Astrocyte (in vitro differentiated cells and primary cell): Measurements from ENCODE around the gene COMMD1. TPM values are rescaled to one million over a fixed set of nuclear protein-coding genes. Genes with fewer than 3 reads are reported as not detected.

Source experiments
- DNase-seq: peaks from one replicate; pipeline ENCODE4 v3.0.0-alpha.2; 2010; ENCODE audit warnings: low read depth
- FAIRE-seq: peaks from 2 replicates; lab custom pipeline; 2011; peaks lifted over from hg19 to GRCh38; lab: Jason Lieb, UNC
- H2AFZ ChIP-seq: 2 replicates; pipeline ENCODE4 v1.6.0; 2012; ENCODE audit warnings: low read depth, low read length, inconsistent platforms
- H3K27ac ChIP-seq: 2 replicates; pipeline ENCODE4 v1.5.1; 2011; ENCODE audit warnings: low read depth, low read length, inconsistent platforms
- H3K27me3 ChIP-seq: 2 replicates; pipeline ENCODE4 v1.6.0; 2011; ENCODE audit warnings: low read length, inconsistent platforms; ENCODE audit not compliant: insufficient read depth
- H3K36me3 ChIP-seq: 2 replicates; pipeline ENCODE4 v1.5.1; 2011; ENCODE audit warnings: low read length, inconsistent platforms; ENCODE audit not compliant: insufficient read depth
- H3K4me1 ChIP-seq: 2 replicates; pipeline ENCODE4 v1.5.1; 2011; ENCODE audit warnings: low read length, inconsistent platforms; ENCODE audit not compliant: insufficient read depth
- H3K4me2 ChIP-seq: 2 replicates; pipeline ENCODE4 v1.6.0; 2012; ENCODE audit warnings: low read length, inconsistent platforms
- H3K4me3 ChIP-seq: 2 replicates; pipeline ENCODE4 v1.5.1; 2011; ENCODE audit warnings: low read depth, mild to moderate bottlenecking, low read length, inconsistent platforms; ENCODE audit not compliant: insufficient read depth
- H3K79me2 ChIP-seq: 2 replicates; pipeline ENCODE4 v1.6.0; 2012; ENCODE audit warnings: mild to moderate bottlenecking, low read length, inconsistent platforms; ENCODE audit not compliant: insufficient read depth
- H3K9ac ChIP-seq: 2 replicates; pipeline ENCODE4 v1.6.0; 2012; ENCODE audit warnings: mild to moderate bottlenecking, low read length, inconsistent platforms
- H3K9me3 ChIP-seq: 2 replicates; pipeline ENCODE4 v1.5.1; 2012; ENCODE audit warnings: low read depth, mild to moderate bottlenecking, low read length, inconsistent platforms; ENCODE audit not compliant: insufficient read depth
- H4K20me1 ChIP-seq: 2 replicates; pipeline ENCODE4 v1.6.0; 2012; ENCODE audit warnings: low read length, inconsistent platforms; ENCODE audit not compliant: insufficient read depth
- H3K27ac Mint-ChIP-seq: one replicate; pipeline ENCODE4 v1.8.0; 2021; ENCODE audit warnings: mild to moderate bottlenecking, mixed read lengths; ENCODE audit not compliant: unreplicated experiment
- H3K27me3 Mint-ChIP-seq: one replicate; pipeline ENCODE4 v1.8.0; 2021; ENCODE audit warnings: low read depth, mixed read lengths; ENCODE audit not compliant: unreplicated experiment
- H3K36me3 Mint-ChIP-seq: one replicate; pipeline ENCODE4 v1.8.0; 2021; ENCODE audit warnings: low read depth, mixed read lengths; ENCODE audit not compliant: unreplicated experiment
- H3K4me1 Mint-ChIP-seq: one replicate; pipeline ENCODE4 v1.8.0; 2021; ENCODE audit warnings: low read depth, mixed read lengths; ENCODE audit not compliant: unreplicated experiment
- H3K4me3 Mint-ChIP-seq: one replicate; pipeline ENCODE4 v1.8.0; 2021; ENCODE audit warnings: mild to moderate bottlenecking, moderate library complexity, mixed read lengths; ENCODE audit not compliant: unreplicated experiment
- H3K9me3 Mint-ChIP-seq: one replicate; pipeline ENCODE4 v1.8.0; 2021; ENCODE audit warnings: mild to moderate bottlenecking, mixed read lengths; ENCODE audit not compliant: unreplicated experiment
- EZH2 ChIP-seq: IDR thresholded peaks from 2 replicates; pipeline ENCODE4 v1.6.1; 2012; ENCODE audit warnings: mild to moderate bottlenecking, low read length, inconsistent platforms; ENCODE audit not compliant: insufficient read depth
- total RNA-seq: library from RNA; stranded (reverse); gene quantifications from 2 replicates; pipeline ENCODE4 v1.2.1, GENCODE V29; 2021
- TF ChIP-seq, protein P1 (sequence below): IDR thresholded peaks from 2 replicates; pipeline ENCODE4 v1.5.1; 2011; ENCODE audit warnings: low read depth, mild to moderate bottlenecking, inconsistent platforms, low read length, moderate library complexity; ENCODE audit not compliant: insufficient read depth

The COMMD1 gene
- total RNA-seq, 1 donor from 2014 or later = 32.0 TPM

DNA sequence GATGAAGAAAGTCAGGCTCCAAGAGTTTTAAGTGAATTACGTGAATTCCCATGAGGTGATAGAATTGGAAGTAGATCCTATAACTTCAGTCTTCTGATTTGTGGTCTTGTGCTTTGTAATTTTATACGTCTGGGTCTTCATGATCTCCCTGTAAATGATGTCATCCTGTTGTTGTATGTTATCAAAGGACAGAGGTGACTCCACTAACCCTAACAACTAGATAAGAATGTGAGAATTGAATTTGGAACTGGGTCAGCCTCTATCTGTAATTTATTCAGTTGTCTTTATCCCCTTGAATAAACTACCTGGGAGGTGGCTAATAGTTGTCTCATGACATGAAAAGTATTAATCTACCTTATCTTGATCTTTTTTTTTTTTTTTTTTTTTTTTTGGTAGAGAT, 204.1 kb downstream of the COMMD1 start:
- Mint-ChIP-seq H3K4me1 (no peaks in the 10 kb centered on the region), H3K4me3 (no peak overlapping the region), H3K27ac (no peak overlapping the region), H3K9me3 (no peaks in the 10 kb centered on the region), H3K36me3 (no peaks in the 10 kb centered on the region), H3K27me3 (no peaks in the 10 kb centered on the region)
- Histone ChIP-seq H3K9ac (no peak overlapping the region), H3K9me3 (no peaks in the 10 kb centered on the region), H3K27ac (no peak overlapping the region), H3K27me3 (no peaks in the 10 kb centered on the region), H3K36me3 (no peaks in the 10 kb centered on the region), H2AFZ (no peak overlapping the region), H4K20me1 (no peaks in the 10 kb centered on the region), H3K79me2 (no peaks in the 10 kb centered on the region), H3K4me2 (no peak overlapping the region), H3K4me1 (no peaks in the 10 kb centered on the region), H3K4me3 (no peak overlapping the region)
- TF ChIP-seq EZH2 = no peak
- TF ChIP-seq, protein P1, sequence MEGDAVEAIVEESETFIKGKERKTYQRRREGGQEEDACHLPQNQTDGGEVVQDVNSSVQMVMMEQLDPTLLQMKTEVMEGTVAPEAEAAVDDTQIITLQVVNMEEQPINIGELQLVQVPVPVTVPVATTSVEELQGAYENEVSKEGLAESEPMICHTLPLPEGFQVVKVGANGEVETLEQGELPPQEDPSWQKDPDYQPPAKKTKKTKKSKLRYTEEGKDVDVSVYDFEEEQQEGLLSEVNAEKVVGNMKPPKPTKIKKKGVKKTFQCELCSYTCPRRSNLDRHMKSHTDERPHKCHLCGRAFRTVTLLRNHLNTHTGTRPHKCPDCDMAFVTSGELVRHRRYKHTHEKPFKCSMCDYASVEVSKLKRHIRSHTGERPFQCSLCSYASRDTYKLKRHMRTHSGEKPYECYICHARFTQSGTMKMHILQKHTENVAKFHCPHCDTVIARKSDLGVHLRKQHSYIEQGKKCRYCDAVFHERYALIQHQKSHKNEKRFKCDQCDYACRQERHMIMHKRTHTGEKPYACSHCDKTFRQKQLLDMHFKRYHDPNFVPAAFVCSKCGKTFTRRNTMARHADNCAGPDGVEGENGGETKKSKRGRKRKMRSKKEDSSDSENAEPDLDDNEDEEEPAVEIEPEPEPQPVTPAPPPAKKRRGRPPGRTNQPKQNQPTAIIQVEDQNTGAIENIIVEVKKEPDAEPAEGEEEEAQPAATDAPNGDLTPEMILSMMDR = no peak
- no peak for DNase-seq
- FAIRE-seq = no peak

GRCh38 chr2:62110415-62111025, 205.0 kb downstream of the COMMD1 start:
- H3K4me2 ChIP-seq = no peak overlapping the region

GRCh38 chr2:62112179-62112578, 206.7 kb downstream of the COMMD1 start:
- Histone ChIP-seq H4K20me1 (no peaks in the 10 kb centered on the region), H3K9ac (no peak overlapping the region), H3K4me2 (no peak overlapping the region), H3K4me1 (no peaks in the 10 kb centered on the region), H3K36me3 (no peaks in the 10 kb centered on the region), H3K4me3 (no peak overlapping the region), H3K9me3 (no peaks in the 10 kb centered on the region), H3K79me2 (no peaks in the 10 kb centered on the region), H3K27me3 (no peaks in the 10 kb centered on the region), H3K27ac (no peak overlapping the region), H2AFZ (no peak overlapping the region)
- no peak overlapping the region for H3K4me3 Mint-ChIP-seq
- no peaks in the 10 kb centered on the region for H3K9me3 Mint-ChIP-seq
- FAIRE-seq = no peak
- no peak for TF ChIP-seq EZH2
- TF ChIP-seq, protein P1 = no peak
- no peak overlapping the region for H3K27ac Mint-ChIP-seq
- no peaks in the 10 kb centered on the region for H3K27me3 Mint-ChIP-seq
- no peak for DNase-seq
- no peaks in the 10 kb centered on the region for H3K36me3 Mint-ChIP-seq
- no peaks in the 10 kb centered on the region for H3K4me1 Mint-ChIP-seq

More at GRCh38 chr2:62110415-62111025, 205.0 kb downstream of the COMMD1 start:
- TF ChIP-seq, protein P1 = no peak
- TF ChIP-seq EZH2 = no peak
- Histone ChIP-seq H3K4me3 (no peak overlapping the region), H3K9me3 (no peaks in the 10 kb centered on the region), H3K27me3 (no peaks in the 10 kb centered on the region), H3K9ac (no peak overlapping the region), H2AFZ (no peak overlapping the region), H3K4me1 (no peaks in the 10 kb centered on the region), H3K79me2 (no peaks in the 10 kb centered on the region), H3K27ac (no peak overlapping the region), H4K20me1 (no peaks in the 10 kb centered on the region), H3K36me3 (no peaks in the 10 kb centered on the region)
- FAIRE-seq (no peak), DNase-seq (no peak)
- H3K36me3 Mint-ChIP-seq = no peaks in the 10 kb centered on the region
- H3K27me3 Mint-ChIP-seq = no peaks in the 10 kb centered on the region
- no peak overlapping the region for H3K4me3 Mint-ChIP-seq
- H3K4me1 Mint-ChIP-seq = no peaks in the 10 kb centered on the region
- no peak overlapping the region for H3K27ac Mint-ChIP-seq
- H3K9me3 Mint-ChIP-seq = no peaks in the 10 kb centered on the region
